Measurements from ENCODE around the gene RNFT1.
"Not testable (repeated sequence)": the region's sequence is repeated elsewhere in the genome, so short reads cannot be mapped to it uniquely, and the experiment has no call there.

- not testable (repeated sequence) for TF ChIP-seq CTCF, POLR2A (IDR thresholded peaks at IDR 0.05)
Observed at GRCh38 chr17:59996608-59997007, 32.1 kb upstream of the RNFT1 start.

Measured in lower leg skin (tissue), 3 donors.